ENCODE measurements around the gene IL17RA.
"Not testable (repeated sequence)": the region's sequence is repeated elsewhere in the genome, so short reads cannot be mapped to it uniquely, and the experiment has no call there.

Gene IL17RA

GRCh38 chr22:17130199-17130598, 45.4 kb downstream of the IL17RA start:
- DNase-seq: no peak

- DNase-seq: no peak
Observed at GRCh38 chr22:17131686-17132085, 46.9 kb downstream of the IL17RA start.

- DNase-seq: no peak
Observed at GRCh38 chr22:17132112-17132511, 47.3 kb downstream of the IL17RA start.

- no peak for DNase-seq
Observed at GRCh38 chr22:17133137-17133536, 48.3 kb downstream of the IL17RA start.

- no peak for DNase-seq
Observed at GRCh38 chr22:17135153-17135760, 50.5 kb downstream of the IL17RA start.

- DNase-seq: no peak
Observed at GRCh38 chr22:17137170-17137569, 52.4 kb downstream of the IL17RA start.

- DNase-seq: no peak
Observed at GRCh38 chr22:17137861-17138425, 53.1 kb downstream of the IL17RA start.

GRCh38 chr22:17138513-17138912, 53.7 kb downstream of the IL17RA start:
- DNase-seq: no peak

- DNase-seq: no peak
Observed at GRCh38 chr22:17140022-17140421, 55.2 kb downstream of the IL17RA start.

- DNase-seq: no peak
Observed at GRCh38 chr22:17140826-17141766, 56.3 kb downstream of the IL17RA start.

GRCh38 chr22:17143101-17143500, 58.3 kb downstream of the IL17RA start:
- DNase-seq: no peak

GRCh38 chr22:17143826-17144225, 59.0 kb downstream of the IL17RA start:
- DNase-seq: no peak

GRCh38 chr22:17145021-17145680, 60.4 kb downstream of the IL17RA start:
- no peak for DNase-seq

- DNase-seq: not testable (repeated sequence)
Observed at GRCh38 chr22:17147458-17147857, 62.7 kb downstream of the IL17RA start.

- DNase-seq: no peak
Observed at GRCh38 chr22:17149076-17149815, 64.4 kb downstream of the IL17RA start.

GRCh38 chr22:17152340-17152739, 67.5 kb downstream of the IL17RA start:
- no peak for DNase-seq

- DNase-seq: no peak
Observed at GRCh38 chr22:17152971-17153370, 68.2 kb downstream of the IL17RA start.

GRCh38 chr22:17155941-17156340, 71.1 kb downstream of the IL17RA start:
- no peak for DNase-seq

- DNase-seq: no peak
Observed at GRCh38 chr22:17157714-17158113, 72.9 kb downstream of the IL17RA start.

GRCh38 chr22:17158176-17158567, 73.4 kb downstream of the IL17RA start:
- no peak for DNase-seq

- DNase-seq: peak; percentile 93
Observed at GRCh38 chr22:17158568-17159503, 74.0 kb downstream of the IL17RA start, which contains the start of gene HDHD5. TSS of gene HDHD5 (minus strand) at chr22:17159277. CDS start at chr22:17159251, 26 bp downstream.

Measured in activated naive CD4-positive, alpha-beta T cell treated with anti-CD3 and anti-CD28 coated beads, Interleukin-2, amount 50 U/mL, for 16 hours (primary cell).